Neutrophil (primary cell): ENCODE measurements around the gene ARHGEF17.

ENCODE experiments used
- H3K27ac ChIP-seq: fragments of 200-600 bp; sonication (generic); 2 replicates; pipeline ENCODE4 v1.5.1; 2016; ENCODE audit warnings: mild to moderate bottlenecking, moderate library complexity
- H3K27me3 ChIP-seq: fragments of 200-600 bp; sonication (generic); 2 replicates; pipeline ENCODE4 v1.6.0; 2016; ENCODE audit warnings: mild to moderate bottlenecking
- H3K36me3 ChIP-seq: fragments of 200-600 bp; sonication (generic); 2 replicates; pipeline ENCODE4 v1.5.1; 2017
- H3K4me1 ChIP-seq, 2 experiments: fragments of 200-600 bp in 1 of 2; sonication (generic) in 1 of 2; 1 replicate in 1 of 2; 2 replicates in 1 of 2; pipeline versions ENCODE4 v1.5.1 to v1.6.1; 2013 to 2016; ENCODE audit warnings: low read depth in 1 of 2, low read length in 1 of 2, mild to moderate bottlenecking in 1 of 2, moderate library complexity in 1 of 2; ENCODE audit not compliant: control insufficient read depth in 1 of 2, insufficient read depth in 1 of 2
- H3K4me3 ChIP-seq, 2 experiments: fragments of 200-600 bp in 1 of 2; sonication (generic) in 1 of 2; 1 replicate in 1 of 2; 2 replicates in 1 of 2; pipeline ENCODE4 v1.5.1; 2013 to 2016; ENCODE audit warnings: low read depth in 1 of 2, low read length in 1 of 2, mild to moderate bottlenecking in 1 of 2, moderate library complexity in 1 of 2
- H3K9me3 ChIP-seq: fragments of 200-600 bp; sonication (generic); 2 replicates; pipeline ENCODE4 v1.5.1; 2016
- CTCF ChIP-seq: fragments of 200-600 bp; sonication (generic); IDR thresholded peaks from 2 replicates; pipeline ENCODE4 v1.5.1; 2016; ENCODE audit warnings: antibody characterized with exemption

Gene ARHGEF17

GRCh38 chr11:73396985-73397384 lies 88.9 kb downstream of the ARHGEF17 start:
- peak overlapping the region; percentile 12 for H3K27ac ChIP-seq
- no peaks in the 10 kb centered on the region for H3K9me3 ChIP-seq
- TF ChIP-seq CTCF = no peak
- no peak overlapping the region for H3K4me3 ChIP-seq
- peaks cover 11 to 14% of the 10 kb centered on the region in 2 experiments for H3K4me1 ChIP-seq
- H3K36me3 ChIP-seq = peaks cover 96% of the 10 kb centered on the region
- H3K27me3 ChIP-seq = no peaks in the 10 kb centered on the region

GRCh38 chr11:73397468-73398131 lies 89.5 kb downstream of the ARHGEF17 start:
- Histone ChIP-seq H3K27me3 (no peaks in the 10 kb centered on the region), H3K27ac (peak overlapping the region; percentile 63), H3K9me3 (no peaks in the 10 kb centered on the region), H3K4me3 (no peak overlapping the region), H3K36me3 (peaks cover 96% of the 10 kb centered on the region), H3K4me1 (peaks cover 10 to 11% of the 10 kb centered on the region in 2 experiments)
- TF ChIP-seq CTCF = no peak

GRCh38 chr11:73398132-73398526 lies 90.1 kb downstream of the ARHGEF17 start:
- peaks cover 96% of the 10 kb centered on the region for H3K36me3 ChIP-seq
- peaks cover 7 to 8% of the 10 kb centered on the region in 2 experiments for H3K4me1 ChIP-seq
- H3K27me3 ChIP-seq = no peaks in the 10 kb centered on the region
- no peak overlapping the region for H3K4me3 ChIP-seq
- no peak for TF ChIP-seq CTCF
- no peaks in the 10 kb centered on the region for H3K9me3 ChIP-seq
- H3K27ac ChIP-seq = peak overlapping the region; percentile 63

GRCh38 chr11:73398721-73399120 lies 90.6 kb downstream of the ARHGEF17 start:
- Histone ChIP-seq H3K27ac (peak overlapping the region; percentile 63), H3K4me1 (peaks cover 7 to 8% of the 10 kb centered on the region in 2 experiments), H3K9me3 (no peaks in the 10 kb centered on the region), H3K4me3 (no peak overlapping the region), H3K27me3 (no peaks in the 10 kb centered on the region), H3K36me3 (peaks cover 96% of the 10 kb centered on the region)
- TF ChIP-seq CTCF = no peak

- no peak for TF ChIP-seq CTCF
- Histone ChIP-seq H3K4me3 (no peak overlapping the region), H3K4me1 (peaks cover 11 to 13% of the 10 kb centered on the region in 2 experiments), H3K9me3 (no peaks in the 10 kb centered on the region), H3K36me3 (peaks cover 96% of the 10 kb centered on the region), H3K27ac (peak overlapping the region; percentile 63), H3K27me3 (no peaks in the 10 kb centered on the region)
Measured at GRCh38 chr11:73399159-73399590, 91.1 kb downstream of the ARHGEF17 start.
